ENCODE measurements around the gene EMP1. TPM values are rescaled to one million over a fixed set of nuclear protein-coding genes. Genes with fewer than 3 reads are reported as not detected.
"Not testable (repeated sequence)": the region's sequence is repeated elsewhere in the genome, so short reads cannot be mapped to it uniquely, and the experiment has no call there.

Gene EMP1
- total RNA-seq, 1 donor from 2014 or later, result 163 TPM

- Mint-ChIP-seq H3K27me3 (ENCODE audit: unreplicated experiment) (peaks cover 3% of the 10 kb centered on the region), H3K4me3 (ENCODE audit: unreplicated experiment) (no peak overlapping the region), H3K27ac (ENCODE audit: unreplicated experiment) (no peak overlapping the region), H3K9me3 (ENCODE audit: unreplicated experiment) (no peaks in the 10 kb centered on the region), H3K4me1 (ENCODE audit: unreplicated experiment) (peaks cover 8% of the 10 kb centered on the region), H3K36me3 (ENCODE audit: unreplicated experiment) (no peaks in the 10 kb centered on the region)
- DNase-seq (ENCODE audit: extremely low spot score, unreplicated experiment), result no peak
- TF ChIP-seq CTCF (IDR thresholded peaks at IDR 0.05), result no peak
Measured at GRCh38 chr12:13256692-13257045, 60.1 kb downstream of the EMP1 start.

GRCh38 chr12:13257356-13257875 lies 60.9 kb downstream of the EMP1 start:
- TF ChIP-seq CTCF (IDR thresholded peaks at IDR 0.05), result no peak
- Mint-ChIP-seq H3K4me1 (ENCODE audit: unreplicated experiment) (peaks cover 8% of the 10 kb centered on the region), H3K27ac (ENCODE audit: unreplicated experiment) (no peak overlapping the region), H3K9me3 (ENCODE audit: unreplicated experiment) (no peaks in the 10 kb centered on the region), H3K4me3 (ENCODE audit: unreplicated experiment) (no peak overlapping the region), H3K27me3 (ENCODE audit: unreplicated experiment) (peaks cover 3% of the 10 kb centered on the region), H3K36me3 (ENCODE audit: unreplicated experiment) (no peaks in the 10 kb centered on the region)
- no peak for DNase-seq (ENCODE audit: extremely low spot score, unreplicated experiment)

GRCh38 chr12:13258197-13258596 lies 61.7 kb downstream of the EMP1 start:
- no peak for TF ChIP-seq CTCF (IDR thresholded peaks at IDR 0.05)
- no peaks in the 10 kb centered on the region for H3K9me3 Mint-ChIP-seq (ENCODE audit: unreplicated experiment)
- no peak overlapping the region for H3K4me3 Mint-ChIP-seq (ENCODE audit: unreplicated experiment)
- H3K4me1 Mint-ChIP-seq (ENCODE audit: unreplicated experiment), result peaks cover 8% of the 10 kb centered on the region
- DNase-seq (ENCODE audit: extremely low spot score, unreplicated experiment), result no peak
- no peak overlapping the region for H3K27ac Mint-ChIP-seq (ENCODE audit: unreplicated experiment)
- H3K36me3 Mint-ChIP-seq (ENCODE audit: unreplicated experiment), result no peaks in the 10 kb centered on the region
- peaks cover 3% of the 10 kb centered on the region for H3K27me3 Mint-ChIP-seq (ENCODE audit: unreplicated experiment)

- no peak overlapping the region for H3K4me3 Mint-ChIP-seq (ENCODE audit: unreplicated experiment)
- no peak for DNase-seq (ENCODE audit: extremely low spot score, unreplicated experiment)
- no peaks in the 10 kb centered on the region for H3K36me3 Mint-ChIP-seq (ENCODE audit: unreplicated experiment)
- H3K27me3 Mint-ChIP-seq (ENCODE audit: unreplicated experiment), result peaks cover 1% of the 10 kb centered on the region
- H3K9me3 Mint-ChIP-seq (ENCODE audit: unreplicated experiment), result no peaks in the 10 kb centered on the region
- TF ChIP-seq CTCF (IDR thresholded peaks at IDR 0.05), result no peak
- H3K4me1 Mint-ChIP-seq (ENCODE audit: unreplicated experiment), result peaks cover 8% of the 10 kb centered on the region
- no peak overlapping the region for H3K27ac Mint-ChIP-seq (ENCODE audit: unreplicated experiment)
Measured at GRCh38 chr12:13258717-13259119, 62.2 kb downstream of the EMP1 start.

GRCh38 chr12:13259625-13260024 lies 63.1 kb downstream of the EMP1 start:
- H3K27ac Mint-ChIP-seq (ENCODE audit: unreplicated experiment); H3K27me3 Mint-ChIP-seq (ENCODE audit: unreplicated experiment); H3K4me1 Mint-ChIP-seq (ENCODE audit: unreplicated experiment); DNase-seq (ENCODE audit: extremely low spot score, unreplicated experiment); H3K4me3 Mint-ChIP-seq (ENCODE audit: unreplicated experiment); H3K36me3 Mint-ChIP-seq (ENCODE audit: unreplicated experiment); H3K9me3 Mint-ChIP-seq (ENCODE audit: unreplicated experiment): not testable (repeated sequence)

GRCh38 chr12:13267826-13268225 lies 71.3 kb downstream of the EMP1 start:
- H3K9me3 Mint-ChIP-seq (ENCODE audit: unreplicated experiment); H3K27ac Mint-ChIP-seq (ENCODE audit: unreplicated experiment); H3K36me3 Mint-ChIP-seq (ENCODE audit: unreplicated experiment); DNase-seq (ENCODE audit: extremely low spot score, unreplicated experiment); H3K4me3 Mint-ChIP-seq (ENCODE audit: unreplicated experiment); H3K4me1 Mint-ChIP-seq (ENCODE audit: unreplicated experiment): not testable (repeated sequence)
- H3K27me3 Mint-ChIP-seq (ENCODE audit: unreplicated experiment), result peaks cover 53% of the 10 kb centered on the region

Data from osteocyte (in vitro differentiated cells).